Pulmonary artery endothelial cell (primary cell): ENCODE measurements around the gene EML1. TPM values are rescaled to one million over a fixed set of nuclear protein-coding genes. Genes with fewer than 3 reads are reported as not detected.
"Not testable (repeated sequence)": the region's sequence is repeated elsewhere in the genome, so short reads cannot be mapped to it uniquely, and the experiment has no call there.

Experiments used
- DNase-seq: peaks from one replicate; pipeline ENCODE4 v3.0.0-alpha.2; 2011; ENCODE audit warnings: low read depth, low spot score
- total RNA-seq: library from RNA; depleted of rRNA; stranded (reverse); fragments of >200 nt; gene quantifications from 2 replicates; pipeline ENCODE4 v1.2.3, GENCODE V29; 2014

The EML1 gene
- total RNA-seq, 1 donor from 2014 or later = 71.6 TPM

DNA sequence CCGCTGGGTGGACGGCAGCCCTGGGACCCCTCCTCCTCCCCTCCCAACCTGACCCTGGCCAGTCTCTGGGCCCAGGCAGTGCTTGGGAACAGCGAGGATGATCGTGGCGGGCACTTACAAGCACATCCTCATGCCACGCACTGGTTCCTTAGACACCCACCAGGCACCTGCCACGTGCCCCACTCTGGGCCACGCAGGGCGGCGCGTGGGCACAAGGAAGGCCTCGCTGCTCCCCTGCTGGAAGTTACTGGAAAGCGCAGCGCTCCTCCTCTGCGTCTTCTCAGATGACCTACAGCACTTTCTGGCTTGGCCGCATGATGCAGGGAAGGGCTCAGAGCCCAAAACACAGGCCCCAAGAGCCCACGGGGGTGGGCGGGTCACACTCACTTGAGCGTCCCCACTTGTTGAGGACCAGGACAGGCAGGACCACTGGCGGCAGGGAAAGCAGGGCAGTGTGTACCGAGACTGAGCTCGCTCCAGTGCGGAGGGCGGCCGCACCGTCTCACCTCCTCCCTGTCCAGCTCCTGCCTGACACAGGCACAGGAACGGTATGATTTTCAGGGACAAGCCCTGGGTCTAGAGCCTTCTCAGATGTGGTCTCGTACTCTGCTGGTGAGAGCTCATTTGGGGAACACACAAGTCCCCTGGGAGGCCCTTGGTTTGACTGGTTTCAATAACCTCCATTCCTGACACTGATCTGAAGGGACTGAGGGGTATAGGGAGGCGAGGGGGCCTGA is 143.7 kb downstream of the EML1 start:
- no peak for DNase-seq

GRCh38 chr14:99937475-99938244 is 144.4 kb downstream of the EML1 start:
- no peak for DNase-seq

DNA sequence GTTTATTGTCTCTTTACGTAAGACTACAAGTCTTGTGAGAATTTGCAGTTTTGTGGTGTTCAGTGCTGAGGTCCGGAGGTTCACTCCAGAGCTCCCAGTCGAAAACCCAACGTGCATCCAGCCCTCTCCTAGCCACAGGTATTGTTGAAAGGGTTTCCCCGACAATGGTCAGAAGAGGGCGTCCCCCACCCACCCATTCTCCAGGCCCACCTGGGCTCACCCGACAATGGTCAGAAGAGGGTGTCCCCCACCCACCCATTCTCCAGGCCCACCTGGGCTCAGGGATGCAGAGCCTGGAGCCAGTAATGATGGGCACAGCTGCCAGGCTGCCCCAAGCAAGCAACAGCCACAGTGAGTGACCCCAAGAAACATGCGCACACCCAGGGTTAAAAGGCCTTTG is 145.2 kb downstream of the EML1 start:
- DNase-seq = no peak

GRCh38 chr14:99938896-99939295 is 145.7 kb downstream of the EML1 start:
- no peak for DNase-seq

DNA sequence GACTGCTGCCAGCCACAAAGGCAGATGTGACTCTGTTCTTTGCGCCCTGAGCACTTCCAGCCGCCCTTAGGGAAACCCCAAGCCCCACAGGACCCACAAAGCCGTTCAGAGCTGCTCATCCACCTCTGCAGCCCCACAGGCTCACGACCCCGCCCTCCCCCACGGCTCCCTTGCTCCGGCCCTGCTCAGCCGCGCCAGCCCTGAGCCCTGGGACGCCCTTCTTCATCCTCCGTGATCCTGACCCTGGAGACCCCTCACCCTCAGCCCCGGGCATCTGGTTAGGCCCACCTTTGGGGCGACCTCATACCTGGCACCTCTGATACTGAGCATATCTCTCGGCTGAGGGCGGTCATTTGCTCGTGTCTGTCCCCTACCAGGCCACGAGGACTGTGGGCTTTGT is 146.2 kb downstream of the EML1 start:
- DNase-seq = no peak

DNA sequence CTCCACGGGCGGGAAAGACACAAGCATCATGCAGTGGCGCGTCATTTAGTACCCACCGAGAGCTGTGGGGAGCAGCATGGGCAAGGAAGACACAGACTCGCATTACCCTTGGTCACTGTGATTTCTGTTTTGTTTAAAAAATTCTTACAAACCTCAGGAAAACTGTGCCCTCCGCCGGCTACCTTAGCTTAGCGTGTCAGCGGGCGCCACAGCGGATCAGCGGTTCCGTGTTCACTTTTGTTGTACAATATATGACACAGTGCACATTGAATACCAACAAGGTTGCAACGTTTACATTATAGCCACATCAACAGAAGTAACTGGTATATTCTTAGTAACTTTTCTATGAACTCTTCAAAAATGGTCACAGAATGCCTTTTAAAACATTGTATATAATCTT is 146.9 kb downstream of the EML1 start:
- DNase-seq = no peak

- no peak for DNase-seq
Measured at GRCh38 chr14:99941211-99941610, 148.0 kb downstream of the EML1 start.

- no peak for DNase-seq
Measured at GRCh38 chr14:99943620-99944019, 150.4 kb downstream of the EML1 start.

DNA sequence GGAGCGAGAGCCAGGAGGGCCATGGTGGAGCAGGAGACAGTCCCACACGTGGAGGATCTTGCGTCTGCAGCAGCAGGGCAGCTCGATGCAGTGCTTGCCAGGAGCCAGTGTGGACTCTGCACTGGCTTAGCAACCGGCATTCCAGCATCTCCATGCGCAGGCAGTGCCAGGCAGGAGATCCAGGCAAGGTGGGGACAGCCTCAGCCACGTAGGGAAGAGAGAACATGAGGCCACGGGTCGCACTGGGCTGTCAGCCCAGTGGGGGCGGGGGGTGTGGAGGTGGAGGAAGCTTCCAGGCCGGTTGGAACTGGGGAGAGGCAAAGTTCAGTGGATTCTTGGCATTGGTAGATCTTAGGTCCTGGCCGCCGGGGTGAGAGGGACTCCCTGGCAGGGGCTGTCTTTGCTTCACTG is 151.0 kb downstream of the EML1 start:
- no peak for DNase-seq

GRCh38 chr14:99945732-99946651 is 152.8 kb downstream of the EML1 start:
- no peak for DNase-seq

- DNase-seq = no peak
Measured at GRCh38 chr14:99946652-99947489, 153.7 kb downstream of the EML1 start.

DNA sequence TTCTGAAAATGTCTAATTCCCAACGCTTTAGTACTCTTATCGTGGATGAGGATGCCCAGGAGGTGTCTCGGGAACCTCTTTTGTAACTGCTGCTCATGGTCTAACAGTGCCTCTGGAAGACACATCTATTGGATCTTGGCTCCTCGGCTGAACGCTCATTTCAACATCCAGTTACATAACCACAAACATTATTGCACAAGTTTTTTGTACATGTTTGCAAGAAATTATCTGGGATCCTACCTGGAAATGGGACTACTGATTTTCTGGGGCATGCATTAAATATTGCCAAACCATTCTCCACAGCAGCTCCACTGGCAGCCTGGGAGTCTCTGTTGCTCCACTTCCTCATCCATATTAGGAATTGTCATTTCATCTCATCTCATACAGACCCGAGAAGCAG is 154.5 kb downstream of the EML1 start:
- no peak for DNase-seq

- DNase-seq = not testable (repeated sequence)
Measured at GRCh38 chr14:99949011-99949732, 156.0 kb downstream of the EML1 start.

DNA sequence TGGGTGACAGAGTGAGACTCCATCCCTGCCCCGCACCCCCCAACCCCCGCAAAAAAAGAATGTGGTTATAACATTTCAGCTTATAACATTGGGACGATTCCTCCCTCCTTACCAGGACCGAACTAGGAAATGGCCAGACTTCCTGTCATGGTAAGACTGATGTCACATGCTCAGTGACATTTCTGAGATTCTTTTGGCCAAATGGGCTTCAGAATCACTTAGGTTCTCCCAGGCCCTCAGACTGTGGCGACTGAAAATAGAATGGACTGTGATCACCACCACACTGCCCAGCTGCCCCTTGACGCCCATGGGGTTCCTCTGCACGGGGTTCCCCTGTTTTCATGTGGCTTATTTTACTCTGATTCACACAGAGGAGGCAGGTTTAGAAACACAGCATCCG is 157.0 kb downstream of the EML1 start:
- DNase-seq = no peak

GRCh38 chr14:99951085-99951484 is 157.9 kb downstream of the EML1 start:
- DNase-seq = no peak

DNA sequence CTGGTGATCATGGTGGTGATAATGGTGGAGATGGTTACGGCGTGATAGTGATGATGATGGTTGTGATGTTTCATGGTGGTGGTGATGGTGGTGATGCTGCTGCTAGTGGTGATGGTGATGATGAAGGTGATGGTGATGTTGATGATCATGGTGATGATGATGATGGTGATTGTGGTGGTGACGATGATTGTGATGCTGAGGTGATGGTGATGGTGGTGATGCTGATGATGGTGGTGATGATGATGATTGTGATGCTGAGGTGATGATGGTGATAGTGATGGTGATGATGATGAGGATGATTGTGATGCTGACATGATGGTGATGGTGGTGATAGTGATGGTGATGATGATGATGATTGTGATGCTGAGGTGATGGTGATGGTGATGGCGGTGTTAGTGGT is 158.8 kb downstream of the EML1 start:
- no peak for DNase-seq

DNA sequence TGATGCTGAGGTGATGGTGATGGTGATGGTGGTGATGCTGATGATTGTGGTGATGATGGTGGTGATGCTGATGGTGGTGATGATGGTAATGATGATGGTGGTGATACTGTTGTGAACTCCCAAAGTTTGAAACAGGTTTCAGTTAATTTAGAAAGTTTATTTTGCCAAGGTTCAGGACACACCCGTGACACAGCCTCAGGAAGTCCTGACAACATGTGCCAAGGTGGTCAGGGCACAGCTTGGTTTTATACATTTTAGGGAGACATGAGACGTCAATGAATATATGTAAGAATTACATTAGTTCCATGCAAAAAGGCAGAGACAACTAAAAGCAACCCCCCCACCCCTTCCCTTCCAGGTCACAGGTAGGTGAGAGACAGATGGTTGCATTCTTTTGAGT is 159.2 kb downstream of the EML1 start:
- DNase-seq = no peak

- DNase-seq = no peak
Measured at GRCh38 chr14:99955826-99956455, 162.7 kb downstream of the EML1 start.

DNA sequence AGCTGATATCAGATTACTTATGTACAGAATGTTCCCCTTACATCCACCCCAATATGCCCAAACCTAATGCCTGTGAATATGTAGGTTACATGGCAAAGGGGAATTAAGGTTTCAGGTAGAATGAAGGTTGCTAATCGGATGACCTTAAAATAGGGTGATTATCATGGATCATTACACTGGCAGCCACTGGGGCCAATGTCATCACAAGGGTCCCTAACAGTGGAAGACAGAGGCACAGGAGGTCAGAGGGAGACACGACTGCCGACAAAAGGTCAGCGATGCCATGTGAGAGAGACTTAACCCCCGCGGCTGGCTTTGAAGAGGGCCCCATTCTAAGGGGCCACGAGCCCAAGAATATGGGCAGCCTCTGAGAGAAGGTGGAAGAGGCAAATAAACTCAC is 165.2 kb downstream of the EML1 start:
- no peak for DNase-seq
